Activated gamma-delta T cell treated with Interleukin-2 at 50 U/mL for 16 hours (primary cell): Measurements from ENCODE around the gene CFAP92.
"Not testable (repeated sequence)": the region's sequence is repeated elsewhere in the genome, so short reads cannot be mapped to it uniquely, and the experiment has no call there.

ENCODE experiments used
- DNase-seq: peaks from one replicate; pipeline ENCODE4 v3.0.0-alpha.2; 2020

CFAP92 gene

DNA sequence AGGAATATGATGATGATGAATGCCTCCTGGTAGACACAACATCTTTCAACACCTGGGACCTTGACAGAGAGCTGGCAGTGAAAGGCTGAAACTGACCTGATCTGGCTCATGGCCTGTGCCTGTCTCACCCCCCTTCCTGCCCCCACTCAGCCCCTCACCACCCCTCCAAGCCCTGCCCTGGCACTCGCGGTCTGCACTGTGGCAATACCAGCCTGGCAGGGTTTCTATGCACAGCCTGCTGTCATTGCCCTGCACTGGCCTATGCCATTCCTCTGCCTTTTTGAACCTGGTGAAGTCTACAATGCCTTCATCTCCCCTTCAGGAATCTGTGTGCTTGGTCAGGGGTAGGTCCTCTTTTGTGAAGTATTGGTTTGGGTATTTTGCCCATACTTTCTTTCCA is 58.0 kb downstream of the CFAP92 start:
- no peak for DNase-seq

DNA sequence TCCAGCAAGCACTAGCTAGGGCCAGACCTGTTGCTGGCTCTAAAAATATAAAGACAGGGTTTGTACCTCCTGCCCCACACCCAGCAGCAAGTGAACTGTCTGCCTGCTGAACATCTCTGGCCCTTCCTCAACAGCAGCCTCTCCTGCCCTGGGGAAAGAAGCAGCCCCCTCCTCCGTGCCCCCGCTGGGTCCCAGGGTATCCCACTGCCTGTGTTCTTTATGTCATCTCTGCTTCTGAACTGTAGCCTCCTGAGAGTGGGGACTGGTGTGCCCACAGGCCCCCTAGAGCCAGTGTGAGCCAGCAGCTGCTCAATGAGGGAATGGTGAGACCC is 60.0 kb downstream of the CFAP92 start:
- no peak for DNase-seq

DNA sequence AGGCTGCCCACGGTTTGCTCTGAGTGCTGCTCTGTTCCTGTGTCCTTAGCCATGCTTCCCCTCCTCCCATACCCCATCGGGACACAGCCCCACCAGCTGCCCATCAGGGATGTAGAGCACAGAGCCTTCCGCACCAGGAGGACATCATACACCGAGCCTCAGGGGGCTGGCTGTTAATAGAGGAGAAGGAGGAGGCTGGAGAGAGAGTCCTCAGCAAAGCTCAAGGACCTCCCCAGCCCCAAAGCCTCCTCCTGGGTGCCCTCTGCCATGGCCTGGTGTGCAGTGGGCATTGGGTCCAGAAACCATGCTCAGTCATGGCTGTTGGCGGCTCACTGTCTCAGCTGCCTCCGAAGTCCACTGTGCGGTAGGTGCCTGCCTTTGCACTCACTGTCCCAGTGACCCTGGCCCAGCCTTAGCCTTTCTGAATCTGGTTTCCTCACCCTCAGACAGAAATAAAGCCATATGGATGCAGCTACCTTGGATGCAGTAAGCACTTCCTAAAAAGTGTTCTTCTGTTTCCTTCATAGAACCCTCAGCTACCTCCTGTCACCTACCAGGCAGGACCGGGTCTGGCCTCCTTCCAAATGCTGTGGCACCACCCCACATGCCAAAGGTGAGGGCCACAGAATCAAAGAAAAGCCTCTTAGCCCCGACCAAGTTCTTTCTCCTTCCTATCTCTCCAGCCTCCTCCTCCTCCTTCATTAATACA is 60.5 kb downstream of the CFAP92 start:
- no peak for DNase-seq

DNA sequence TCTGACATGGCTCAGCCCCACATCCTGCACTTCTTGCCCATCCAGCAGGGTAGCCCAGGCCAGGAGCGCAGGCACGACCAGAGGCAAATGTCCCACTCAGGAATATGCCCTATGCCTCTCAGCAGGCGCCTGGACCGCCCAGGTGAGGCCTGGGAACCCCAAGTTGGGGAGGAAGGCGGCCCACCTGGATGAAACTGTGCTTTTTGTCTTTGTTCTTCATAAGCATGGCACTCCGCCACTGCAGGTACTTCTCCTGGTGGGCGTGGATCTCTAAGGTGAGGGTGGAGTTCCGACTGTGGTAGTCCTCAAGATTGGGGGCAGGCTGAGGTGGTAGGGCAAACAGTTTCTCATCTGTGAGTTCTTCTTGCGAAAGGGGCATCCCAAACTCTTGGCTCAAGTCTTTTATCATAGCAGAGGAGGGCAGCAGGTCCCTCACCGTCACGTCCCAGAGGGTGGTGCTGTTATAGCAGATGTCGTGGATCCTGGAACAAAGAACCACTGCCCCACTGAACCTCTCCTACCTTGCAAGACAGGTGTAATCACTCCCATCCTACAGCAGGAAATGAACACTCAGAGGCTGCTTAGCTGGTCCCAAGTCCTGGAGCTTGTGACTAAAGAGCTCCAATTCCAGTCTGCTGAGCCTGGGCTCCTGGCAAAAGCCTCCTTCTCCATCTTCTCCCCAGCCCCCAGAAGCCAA is 61.2 kb downstream of the CFAP92 start:
- DNase-seq: no peak

DNA sequence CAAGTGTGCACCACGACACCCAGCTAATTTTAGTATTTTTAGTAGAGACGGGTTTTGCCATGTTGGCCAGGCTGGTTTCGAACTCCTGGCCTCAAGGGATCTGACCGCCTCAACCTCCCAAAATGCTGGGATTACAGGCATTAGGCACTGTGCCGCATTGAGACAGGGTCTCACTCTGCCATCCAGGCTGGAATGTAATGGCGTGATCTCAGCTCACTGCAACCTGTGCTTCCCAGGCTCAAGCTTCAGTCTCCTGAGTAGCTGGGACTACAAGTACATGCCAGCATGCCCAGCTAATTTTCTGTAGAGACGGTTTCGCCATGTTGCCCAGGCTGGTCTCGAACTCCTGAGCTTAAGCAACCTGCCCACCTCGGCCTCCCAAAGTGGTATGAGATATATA is 62.8 kb downstream of the CFAP92 start:
- DNase-seq: no peak

DNA sequence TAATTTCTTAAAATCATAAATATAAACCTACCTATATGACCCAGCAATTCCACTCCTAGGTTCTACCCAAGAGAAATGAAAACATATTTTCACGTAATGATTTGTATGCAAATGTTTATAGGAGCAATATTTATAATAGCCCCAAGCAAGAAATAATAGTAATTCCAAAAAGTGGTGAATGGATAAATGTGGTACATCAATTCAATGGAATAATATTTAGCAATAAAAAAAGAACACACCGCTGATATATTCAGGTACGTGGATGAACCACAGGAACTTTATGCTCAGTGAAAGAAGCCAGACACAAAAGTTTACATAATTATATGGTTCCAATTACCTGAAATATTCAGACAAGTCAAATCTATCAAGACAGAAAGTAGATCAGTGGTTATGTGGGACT is 64.5 kb downstream of the CFAP92 start:
- no peak for DNase-seq

DNA sequence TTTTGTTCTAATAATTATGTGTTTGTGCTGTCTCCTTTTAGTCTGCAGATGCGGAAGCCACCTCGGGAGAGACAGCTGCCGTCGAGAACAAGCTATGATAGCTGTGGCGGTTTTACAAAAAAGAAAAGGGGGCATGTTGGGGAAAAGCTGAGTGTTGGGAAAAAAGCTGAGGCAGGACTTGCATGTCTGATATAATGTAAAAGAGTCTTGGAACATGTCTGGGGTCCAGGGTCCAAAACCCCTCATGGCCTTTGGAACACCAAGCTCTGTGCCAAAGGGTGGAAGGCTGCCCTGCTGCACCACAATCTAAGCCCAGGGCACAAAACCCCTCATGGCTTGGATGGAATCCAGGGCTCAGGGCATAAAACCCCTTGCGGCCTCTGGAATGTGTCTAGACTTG is 69.9 kb downstream of the CFAP92 start:
- DNase-seq: not testable (repeated sequence)

DNA sequence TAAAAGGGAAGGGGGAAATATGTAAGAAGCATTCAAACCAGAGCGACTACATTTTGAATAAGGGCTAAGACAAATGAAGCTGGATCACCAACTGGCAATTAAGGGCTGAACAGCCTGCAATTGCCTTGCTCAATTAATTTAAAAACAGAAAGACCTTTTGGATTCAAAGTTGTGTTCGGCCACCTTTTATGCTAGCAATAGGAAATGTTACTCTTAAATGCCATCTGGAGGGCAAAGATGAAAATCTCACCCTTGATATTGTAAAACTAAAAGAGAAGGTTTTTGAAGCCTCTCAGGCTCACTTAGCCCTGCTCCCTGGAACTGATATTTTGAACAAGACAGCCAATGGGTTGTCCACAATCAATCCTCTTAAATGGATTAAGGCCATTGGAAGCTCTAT is 70.3 kb downstream of the CFAP92 start:
- no peak for DNase-seq

DNA sequence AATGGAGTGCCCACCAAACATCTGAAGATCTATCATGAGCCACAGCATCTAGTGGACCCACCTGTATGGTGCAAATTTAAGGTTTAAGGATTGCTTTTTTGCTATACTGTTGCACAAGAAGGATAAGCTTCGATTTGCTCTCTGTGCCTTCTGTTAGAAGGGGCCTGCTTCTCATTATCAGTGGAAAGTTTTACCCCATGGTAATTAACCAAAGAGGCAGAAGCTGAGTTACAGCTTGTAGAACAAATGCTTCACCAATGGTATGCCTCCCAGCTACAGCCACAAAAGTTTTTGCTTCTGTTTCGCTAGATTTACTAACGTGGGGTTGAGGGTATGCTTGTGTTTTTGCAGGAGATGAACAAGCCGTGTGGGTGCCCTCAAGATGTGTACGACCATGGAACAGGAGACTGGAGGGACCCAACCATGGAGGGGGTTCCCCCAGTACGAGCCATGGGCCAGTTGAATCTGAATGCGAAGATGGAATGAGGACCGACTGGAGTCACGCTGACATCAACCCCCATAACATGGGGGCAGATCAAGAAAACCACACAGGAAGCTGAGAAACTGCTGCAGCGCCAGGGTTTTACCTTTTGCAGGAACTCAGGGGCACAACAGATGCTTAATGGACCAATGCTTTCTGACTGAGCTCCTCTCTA is 70.9 kb downstream of the CFAP92 start:
- peak; percentile 49 for DNase-seq

DNA sequence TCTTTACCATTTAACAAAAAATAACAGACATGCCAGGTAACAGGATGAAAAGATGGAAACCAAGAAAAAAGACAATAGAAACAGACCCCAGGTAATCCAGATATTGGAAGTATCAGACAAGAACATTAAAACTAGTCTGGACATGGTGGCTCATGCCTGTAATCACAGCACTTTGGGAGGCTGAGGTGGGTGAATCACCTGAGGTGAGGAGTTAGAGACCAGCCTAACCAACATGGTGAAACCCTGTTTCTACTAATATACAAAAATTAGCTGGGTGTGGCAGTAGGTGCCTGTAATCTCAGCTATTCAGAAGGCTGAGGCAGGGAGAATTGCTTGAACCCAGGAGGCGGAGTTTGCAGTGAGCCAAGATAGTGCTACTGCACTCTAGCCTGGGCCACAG is 73.9 kb downstream of the CFAP92 start:
- no peak for DNase-seq

DNA sequence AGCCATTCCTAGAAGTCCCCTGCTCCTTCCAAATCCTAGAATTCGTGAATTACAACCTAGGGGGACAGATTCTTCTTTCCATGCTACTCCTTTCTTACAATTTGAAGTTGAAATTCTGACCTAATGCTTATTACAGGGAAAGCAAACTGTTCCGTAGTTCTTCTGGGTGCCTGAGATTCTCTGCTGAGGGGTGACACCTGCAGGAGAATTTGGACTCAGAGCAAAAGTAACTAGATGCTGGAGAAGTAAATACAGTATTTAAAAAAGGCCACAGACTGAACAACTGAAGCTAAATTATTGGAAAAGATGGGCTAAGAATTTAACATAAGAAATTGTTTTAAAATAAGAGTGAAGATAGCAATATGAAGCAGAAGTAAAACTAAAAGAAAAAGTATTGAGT is 76.6 kb downstream of the CFAP92 start:
- no peak for DNase-seq

DNA sequence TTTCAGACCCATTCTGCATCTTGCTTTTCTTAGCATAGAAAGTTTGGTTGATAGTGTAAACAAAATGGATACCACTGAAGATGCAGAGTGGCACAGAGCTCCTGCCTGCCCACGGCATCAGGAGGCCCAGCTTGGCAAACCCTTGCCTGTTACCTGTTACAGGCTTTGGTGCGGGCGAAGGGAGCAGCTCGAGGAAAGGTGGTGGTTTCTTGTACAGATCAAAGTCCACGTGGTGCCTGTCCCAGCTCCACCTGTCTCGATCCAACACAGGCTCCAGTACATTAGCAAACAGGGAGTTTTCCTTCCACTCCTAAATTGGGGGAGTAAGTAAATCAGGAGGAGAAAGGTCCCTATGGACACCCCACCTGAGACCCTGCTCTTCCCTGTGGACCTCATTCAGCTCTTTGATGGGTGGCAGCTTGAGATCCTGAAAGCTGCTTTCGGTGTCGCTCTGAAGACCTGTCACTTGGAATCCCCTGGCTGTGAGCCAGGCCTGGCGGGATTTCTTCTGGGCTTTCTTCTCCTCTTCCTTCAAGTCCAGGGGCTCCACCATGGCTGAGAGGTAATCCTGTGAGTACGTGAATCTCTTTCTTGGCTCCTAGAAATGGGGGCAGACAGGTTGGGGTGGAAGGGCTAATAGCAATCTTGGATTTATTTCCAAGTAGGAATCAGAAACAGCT is 78.8 kb downstream of the CFAP92 start:
- DNase-seq: no peak

DNA sequence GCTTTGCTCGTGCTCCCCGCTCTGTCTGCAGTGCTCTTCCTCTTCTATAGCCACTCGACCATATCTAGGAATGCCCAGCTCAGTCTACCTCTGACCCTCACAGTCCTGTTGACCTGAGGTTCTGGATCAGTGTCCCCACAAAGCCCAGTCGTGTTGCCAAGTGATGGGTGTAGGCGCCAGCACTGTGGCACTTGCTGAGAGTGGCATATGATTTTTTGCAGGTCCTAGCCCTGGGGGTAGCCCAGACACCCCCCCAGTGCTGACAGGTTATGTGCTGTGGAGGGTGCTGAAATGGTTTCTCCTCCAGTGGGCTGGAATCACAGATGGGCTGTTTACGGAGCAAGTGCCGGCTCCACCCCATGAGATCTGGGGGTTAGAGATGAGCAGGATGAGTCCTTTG is 82.0 kb downstream of the CFAP92 start:
- DNase-seq: no peak

DNA sequence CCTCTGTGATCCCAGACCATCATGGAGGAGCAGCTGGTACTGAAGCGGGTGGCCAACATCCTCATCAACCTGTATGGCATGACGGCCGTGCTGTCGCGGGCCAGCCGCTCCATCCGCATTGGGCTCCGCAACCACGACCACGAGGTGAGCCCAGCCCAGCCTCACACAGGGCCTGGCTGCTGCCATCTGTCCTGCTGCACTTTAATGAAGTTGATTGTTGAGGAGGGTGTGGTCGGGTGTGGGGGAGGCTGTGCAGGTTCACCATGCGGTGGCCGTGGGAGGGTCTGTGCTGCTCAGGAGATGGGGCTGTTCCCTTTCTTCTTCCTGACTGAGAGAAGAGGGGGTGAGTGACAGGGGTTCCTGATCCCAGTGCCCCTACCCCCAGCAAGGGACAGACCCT is 83.9 kb downstream of the CFAP92 start:
- DNase-seq: no peak

DNA sequence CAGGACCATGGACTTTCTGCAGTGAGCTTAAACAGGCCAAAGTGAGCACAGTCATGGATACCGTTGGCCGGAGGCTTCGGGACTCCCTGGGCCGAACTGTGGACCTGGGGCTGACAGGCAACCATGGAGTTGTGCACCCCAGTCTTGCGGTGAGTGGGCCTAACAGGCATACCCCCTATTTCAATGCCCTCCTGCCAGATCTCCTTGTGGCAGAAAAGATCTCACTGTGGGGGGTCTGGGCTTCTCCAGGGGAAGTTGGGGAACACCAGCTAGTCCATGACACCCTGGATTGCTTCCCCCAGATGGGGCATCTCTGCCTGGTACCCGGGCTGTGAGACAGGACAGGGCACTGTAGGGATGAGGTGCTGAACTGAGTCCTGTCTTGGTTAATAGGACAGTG is 84.9 kb downstream of the CFAP92 start:
- DNase-seq: no peak

DNA sequence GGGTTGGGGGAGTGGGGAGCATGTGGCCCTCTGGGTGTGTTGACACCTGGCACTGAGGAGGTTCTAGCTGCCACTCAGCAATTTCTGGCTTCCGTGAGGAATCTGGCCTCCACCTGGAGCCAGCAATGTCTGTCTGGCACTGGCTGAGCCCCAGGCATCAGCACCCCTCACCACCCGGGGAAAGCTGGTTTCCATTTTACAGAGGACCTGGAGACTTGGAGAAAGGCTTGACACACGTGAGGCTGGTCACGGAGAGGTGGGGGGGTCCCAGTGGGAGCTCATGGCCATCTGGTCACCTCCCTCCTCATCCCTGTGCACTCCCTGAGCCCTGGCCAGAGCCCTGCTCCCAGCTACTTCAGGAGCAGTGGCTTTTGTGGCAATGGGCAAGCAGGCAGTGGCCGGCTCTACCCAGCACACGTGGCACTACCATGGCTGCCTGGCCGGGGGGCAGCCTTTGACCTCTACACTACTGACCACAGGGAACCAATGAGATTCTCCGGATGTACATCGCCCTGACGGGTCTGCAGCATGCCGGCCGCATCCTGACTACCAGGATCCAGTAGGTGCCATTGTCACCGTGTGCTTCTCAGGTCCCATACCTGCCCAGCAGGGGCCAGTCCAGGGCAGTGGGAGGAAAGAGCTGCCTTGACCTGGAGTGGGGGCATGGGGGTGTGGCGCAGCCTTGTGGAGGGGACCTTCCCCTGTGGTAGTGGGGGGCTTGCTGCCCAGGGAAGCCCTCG is 86.0 kb downstream of the CFAP92 start:
- no peak for DNase-seq

DNA sequence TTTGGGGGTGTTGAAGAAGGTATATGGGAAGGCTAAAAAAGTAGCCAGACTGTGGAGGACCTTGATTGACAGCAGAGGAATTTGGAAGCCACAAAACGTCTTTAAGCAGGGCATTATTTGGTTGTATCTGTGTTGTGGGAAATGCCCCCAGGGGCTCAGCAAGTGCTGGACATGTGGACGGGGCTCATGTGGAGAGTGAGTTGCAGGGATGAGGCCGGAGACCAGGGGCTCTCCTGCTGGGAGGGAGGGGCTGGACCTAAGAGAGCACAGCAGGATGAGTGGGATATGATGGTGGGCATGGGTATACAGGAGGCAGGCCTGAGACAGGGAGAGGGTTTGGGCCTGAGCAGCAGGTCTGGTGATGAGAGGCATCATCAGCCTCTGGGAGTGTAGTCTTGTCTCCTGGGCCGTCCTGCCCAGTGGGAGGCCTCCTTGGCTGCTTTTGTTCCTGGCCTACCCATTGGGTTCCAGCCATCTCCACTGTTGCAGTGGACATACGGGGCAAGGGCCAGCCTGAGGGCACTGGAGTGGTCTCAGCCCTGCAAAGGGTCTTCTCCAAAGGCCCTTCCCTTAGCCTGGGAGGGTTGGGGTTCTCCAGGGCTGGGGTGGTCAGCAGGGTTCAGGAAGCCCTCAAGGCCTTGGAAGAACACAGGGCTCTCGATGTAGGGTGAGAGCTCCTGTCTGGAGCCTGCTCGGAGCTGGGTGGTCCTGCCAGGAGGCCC is 86.9 kb downstream of the CFAP92 start:
- no peak for DNase-seq

DNA sequence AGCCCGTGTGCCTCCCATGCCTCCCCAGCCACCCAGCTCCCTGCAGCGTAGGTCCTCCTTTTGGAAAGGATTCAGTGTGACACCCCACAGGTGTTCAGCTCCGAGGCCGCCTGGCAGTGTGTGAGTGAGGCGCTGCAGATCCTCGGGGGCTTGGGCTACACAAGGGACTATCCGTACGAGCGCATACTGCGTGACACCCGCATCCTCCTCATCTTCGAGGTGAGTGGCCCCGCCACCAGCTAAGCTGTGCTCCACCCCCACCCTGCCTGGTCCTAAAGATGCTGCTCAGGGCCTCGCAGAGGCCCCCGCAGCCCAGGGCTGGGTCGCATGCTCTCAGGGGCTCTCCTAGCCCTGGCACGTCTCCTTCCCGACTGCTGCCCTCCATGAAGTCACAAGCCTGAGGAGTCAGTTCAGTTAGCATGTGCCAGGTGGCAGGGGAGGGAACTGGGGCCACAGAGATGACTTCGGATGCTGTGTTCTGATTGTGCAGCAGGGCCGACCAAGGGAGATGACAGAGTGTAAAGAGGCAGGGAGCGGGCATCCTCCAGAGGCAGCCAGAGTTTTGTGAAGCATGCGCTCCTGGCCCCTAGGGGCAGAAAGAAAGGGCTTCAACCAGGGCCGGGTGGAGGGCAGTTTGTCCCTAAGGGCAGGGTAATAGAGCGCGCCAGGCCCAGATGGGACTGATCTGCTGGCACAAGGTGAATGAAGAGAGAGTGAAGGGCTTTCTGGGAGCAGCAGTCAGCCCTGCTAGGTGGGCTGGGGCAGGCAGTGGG is 87.7 kb downstream of the CFAP92 start:
- DNase-seq: no peak

DNA sequence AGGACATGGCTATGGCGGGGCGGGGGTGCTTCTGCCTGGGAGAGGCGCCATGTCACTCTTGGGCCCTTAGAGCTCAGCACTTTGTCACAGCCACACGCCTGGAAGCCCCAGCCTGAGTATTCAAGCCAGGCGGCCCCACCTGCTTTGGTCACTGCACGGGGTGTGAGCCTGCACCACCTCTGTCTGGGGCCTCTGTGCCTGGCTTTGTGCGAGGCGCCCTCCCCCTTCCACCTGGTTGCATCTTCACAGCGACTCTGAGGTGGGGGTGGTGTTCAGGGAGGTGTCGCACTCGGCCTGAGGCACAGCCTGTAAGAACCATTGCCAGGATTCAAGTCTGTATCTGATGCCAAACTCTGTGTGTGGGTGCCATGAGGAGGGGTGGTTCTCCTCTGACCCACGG is 90.4 kb downstream of the CFAP92 start:
- no peak for DNase-seq

DNA sequence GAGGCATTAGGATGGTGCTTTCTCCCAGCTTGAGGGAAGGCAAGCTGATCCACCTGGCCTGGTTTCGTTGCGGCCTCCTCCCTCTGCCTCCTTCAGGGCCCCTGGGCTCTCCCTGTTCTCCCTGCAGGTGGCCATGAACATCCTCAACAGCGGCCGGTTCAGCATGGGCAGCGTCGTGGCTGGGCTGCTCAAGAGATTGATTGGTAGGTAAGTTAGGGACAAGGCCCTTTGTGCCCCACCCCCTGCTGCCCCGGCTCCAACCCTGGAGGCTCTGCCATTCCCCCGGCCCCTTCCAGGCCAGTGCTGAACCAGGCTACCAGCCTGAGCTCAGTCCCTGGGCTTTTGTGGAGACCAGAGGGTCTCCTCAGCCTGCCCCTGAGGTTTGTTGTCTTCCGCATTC is 91.5 kb downstream of the CFAP92 start:
- no peak for DNase-seq

DNA sequence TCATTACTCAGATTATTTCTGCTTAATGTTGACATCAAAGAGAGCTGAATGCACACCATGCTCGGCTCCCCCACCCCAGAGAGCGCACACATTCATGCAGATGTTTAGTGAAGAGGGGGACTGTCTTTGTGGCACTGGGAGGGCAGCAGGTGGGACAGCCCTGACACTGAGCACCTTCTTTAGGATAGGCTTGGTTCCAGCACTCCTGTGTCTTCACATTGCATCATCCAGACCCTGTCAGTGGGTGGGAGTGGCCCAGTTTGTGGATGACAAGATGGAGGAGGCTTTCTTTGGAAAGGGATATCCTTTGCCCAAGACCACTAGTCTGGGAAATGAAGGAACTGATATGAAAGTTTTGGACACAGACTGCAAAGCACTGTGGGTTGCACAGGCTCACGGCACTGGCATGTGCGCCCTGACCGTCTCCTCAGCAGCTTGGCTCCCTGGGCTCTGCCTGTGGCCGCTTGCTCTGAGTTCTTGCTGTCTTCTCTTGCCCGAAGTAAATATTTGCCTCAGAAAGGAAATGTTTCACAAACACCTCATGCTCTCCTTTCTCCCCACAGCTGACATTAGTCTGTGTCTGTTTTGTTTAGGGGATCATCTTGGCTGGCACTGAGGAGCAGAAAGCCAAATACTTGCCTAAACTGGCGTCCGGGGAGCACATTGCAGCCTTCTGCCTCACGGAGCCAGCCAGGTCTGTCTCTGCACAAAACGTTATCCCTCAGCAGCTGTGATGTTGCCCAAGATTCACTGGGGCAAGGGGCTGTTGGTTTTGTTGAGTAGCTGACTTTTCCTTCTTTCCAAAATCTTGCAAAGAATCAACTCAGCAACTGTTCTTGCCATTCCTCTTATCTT is 97.8 kb downstream of the CFAP92 start:
- no peak for DNase-seq
